ENCODE measurements around the gene STAB1. TPM values are rescaled to one million over a fixed set of nuclear protein-coding genes. Genes with fewer than 3 reads are reported as not detected.

STAB1 gene
- polyA plus RNA-seq, 2 of the 4 experiments (the other 2 are of a cell fraction): not detected

- CTCF ChIA-PET: interaction anchor here (0.9 to 2.1 kb wide), 2 partner anchors 16 kb away, joined by 4 to 15 read pairs; no protein-coding TSS in a partner anchor
- no peaks in the 10 kb centered on the region for H3K9me3 ChIP-seq
- no peak overlapping the region for H3K4me2 ChIP-seq
- TF ChIP-seq PBX3 (IDR thresholded peaks at IDR 0.05) (no peak), HOXB5 (CRISPR knock-in tag; IDR thresholded peaks at IDR 0.05) (no peak), KDM1A (IDR thresholded peaks at IDR 0.05; ENCODE audit: low read depth) (no peak), MYC (IDR thresholded peaks at IDR 0.05; ENCODE audit: borderline replicate concordance, low read length) (no peak), MAFK (IDR thresholded peaks at IDR 0.05; ENCODE audit: partially characterized antibody) (no peak), POLR2A (IDR thresholded peaks at IDR 0.05; ENCODE audit: low read length) (no peak), FOSB (CRISPR knock-in tag; IDR thresholded peaks at IDR 0.05) (no peak), SREBF2 (IDR thresholded peaks at IDR 0.05) (no peak), EHF (CRISPR knock-in tag; IDR thresholded peaks at IDR 0.05) (no peak), SMC3 (IDR thresholded peaks at IDR 0.05) (no peak), RCOR1 (IDR thresholded peaks at IDR 0.05; ENCODE audit: low read depth, low read length) (no peak), HDAC2 (IDR thresholded peaks at IDR 0.05) (no peak), FOXS1 (CRISPR knock-in tag; IDR thresholded peaks at IDR 0.05) (no peak)
- TF ChIP-seq, protein P1, sequence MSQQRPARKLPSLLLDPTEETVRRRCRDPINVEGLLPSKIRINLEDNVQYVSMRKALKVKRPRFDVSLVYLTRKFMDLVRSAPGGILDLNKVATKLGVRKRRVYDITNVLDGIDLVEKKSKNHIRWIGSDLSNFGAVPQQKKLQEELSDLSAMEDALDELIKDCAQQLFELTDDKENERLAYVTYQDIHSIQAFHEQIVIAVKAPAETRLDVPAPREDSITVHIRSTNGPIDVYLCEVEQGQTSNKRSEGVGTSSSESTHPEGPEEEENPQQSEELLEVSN (IDR thresholded peaks at IDR 0.05; ENCODE audit: borderline replicate concordance, low read depth): no peak
- TF ChIP-seq, protein P2, sequence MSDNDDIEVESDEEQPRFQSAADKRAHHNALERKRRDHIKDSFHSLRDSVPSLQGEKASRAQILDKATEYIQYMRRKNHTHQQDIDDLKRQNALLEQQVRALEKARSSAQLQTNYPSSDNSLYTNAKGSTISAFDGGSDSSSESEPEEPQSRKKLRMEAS (IDR thresholded peaks at IDR 0.05): no peak
- 96% methylated on average over 46 of the region's 59 CpGs for WGBS (ENCODE audit: missing lambda C conversion rate)
- no peak for ATAC-seq
- POLR2A ChIA-PET: no interaction called here
- no peaks in the 10 kb centered on the region for H3K4me1 ChIP-seq
- H3K27ac ChIP-seq: no peak overlapping the region
- DNase-seq (ENCODE audit: low read depth in 1 of 2, low spot score in 1 of 2): no peak
- no peak for FAIRE-seq
- H3K4me3 ChIP-seq: no peak overlapping the region
These were observed 7.1 kb upstream of the STAB1 start for GRCh38 chr3:52487788-52488691.

GRCh38 chr3:52488746-52489145 lies 6.4 kb upstream of the STAB1 start:
- DNase-seq (ENCODE audit: low read depth in 1 of 2, low spot score in 1 of 2) (no peak), ATAC-seq (no peak), FAIRE-seq (no peak)
- CTCF ChIA-PET: interaction anchor here (0.9 to 2.1 kb wide), 2 partner anchors 16 kb away, joined by 4 to 15 read pairs; no protein-coding TSS in a partner anchor
- Histone ChIP-seq H3K4me2 (no peak overlapping the region), H3K4me1 (no peaks in the 10 kb centered on the region), H3K9me3 (no peaks in the 10 kb centered on the region), H3K4me3 (no peak overlapping the region), H3K27ac (no peak overlapping the region)
- no peak for TF ChIP-seq CHD2 (IDR thresholded peaks at IDR 0.05; ENCODE audit: low read length, partially characterized antibody)
- TF ChIP-seq EP300 (IDR thresholded peaks at IDR 0.05): no peak
- TF ChIP-seq POLR2AphosphoS2 (conservative IDR thresholded peaks at IDR 0.05; ENCODE audit: low read length): no peak
- TF ChIP-seq, protein P3, sequence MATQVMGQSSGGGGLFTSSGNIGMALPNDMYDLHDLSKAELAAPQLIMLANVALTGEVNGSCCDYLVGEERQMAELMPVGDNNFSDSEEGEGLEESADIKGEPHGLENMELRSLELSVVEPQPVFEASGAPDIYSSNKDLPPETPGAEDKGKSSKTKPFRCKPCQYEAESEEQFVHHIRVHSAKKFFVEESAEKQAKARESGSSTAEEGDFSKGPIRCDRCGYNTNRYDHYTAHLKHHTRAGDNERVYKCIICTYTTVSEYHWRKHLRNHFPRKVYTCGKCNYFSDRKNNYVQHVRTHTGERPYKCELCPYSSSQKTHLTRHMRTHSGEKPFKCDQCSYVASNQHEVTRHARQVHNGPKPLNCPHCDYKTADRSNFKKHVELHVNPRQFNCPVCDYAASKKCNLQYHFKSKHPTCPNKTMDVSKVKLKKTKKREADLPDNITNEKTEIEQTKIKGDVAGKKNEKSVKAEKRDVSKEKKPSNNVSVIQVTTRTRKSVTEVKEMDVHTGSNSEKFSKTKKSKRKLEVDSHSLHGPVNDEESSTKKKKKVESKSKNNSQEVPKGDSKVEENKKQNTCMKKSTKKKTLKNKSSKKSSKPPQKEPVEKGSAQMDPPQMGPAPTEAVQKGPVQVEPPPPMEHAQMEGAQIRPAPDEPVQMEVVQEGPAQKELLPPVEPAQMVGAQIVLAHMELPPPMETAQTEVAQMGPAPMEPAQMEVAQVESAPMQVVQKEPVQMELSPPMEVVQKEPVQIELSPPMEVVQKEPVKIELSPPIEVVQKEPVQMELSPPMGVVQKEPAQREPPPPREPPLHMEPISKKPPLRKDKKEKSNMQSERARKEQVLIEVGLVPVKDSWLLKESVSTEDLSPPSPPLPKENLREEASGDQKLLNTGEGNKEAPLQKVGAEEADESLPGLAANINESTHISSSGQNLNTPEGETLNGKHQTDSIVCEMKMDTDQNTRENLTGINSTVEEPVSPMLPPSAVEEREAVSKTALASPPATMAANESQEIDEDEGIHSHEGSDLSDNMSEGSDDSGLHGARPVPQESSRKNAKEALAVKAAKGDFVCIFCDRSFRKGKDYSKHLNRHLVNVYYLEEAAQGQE (IDR thresholded peaks at IDR 0.05): no peak
- TF ChIP-seq RCOR1 (IDR thresholded peaks at IDR 0.05; ENCODE audit: low read depth, low read length): no peak
- no peak for TF ChIP-seq HES2 (IDR thresholded peaks at IDR 0.05)
- no peak for TF ChIP-seq HOXA7 (CRISPR knock-in tag; IDR thresholded peaks at IDR 0.05)
- no peak for TF ChIP-seq HOXB13 (CRISPR knock-in tag; IDR thresholded peaks at IDR 0.05; ENCODE audit: low read depth)
- TF ChIP-seq CBX2 (IDR thresholded peaks at IDR 0.05; ENCODE audit: borderline replicate concordance, low read depth): no peak
- TF ChIP-seq, protein P2 (IDR thresholded peaks at IDR 0.05): no peak
- no peak for TF ChIP-seq MYC (IDR thresholded peaks at IDR 0.05; ENCODE audit: borderline replicate concordance, low read length)
- WGBS (ENCODE audit: missing lambda C conversion rate): 100% methylated on average over 1 of the region's 3 CpGs
- POLR2A ChIA-PET: no interaction called here
